Upper lobe of right lung (tissue), 1 donor: ENCODE measurements around the gene ELMOD1. TPM values are rescaled to one million over a fixed set of nuclear protein-coding genes. Genes with fewer than 3 reads are reported as not detected.
A peak's percentile ranks its signal among the peaks of the same experiment; 100 is the strongest.
"Not testable (repeated sequence)": the region's sequence is repeated elsewhere in the genome, so short reads cannot be mapped to it uniquely, and the experiment has no call there.

Experiments used
- ATAC-seq: fragments of 200-7000 bp; cut with Tn5 transposase; one replicate; pipeline ENCODE4 v1.9.1; 2020; ENCODE audit warnings: mild to moderate bottlenecking, moderate library complexity
- DNase-seq: peaks from one replicate; pipeline ENCODE4 v3.0.0-alpha.2; 2020
- H3K27ac ChIP-seq: fragments of 200-600 bp; one replicate; pipeline ENCODE4 v1.8.0; 2022
- H3K27me3 ChIP-seq: fragments of 200-600 bp; one replicate; pipeline ENCODE4 v1.8.0; 2022; ENCODE audit warnings: mild to moderate bottlenecking
- H3K36me3 ChIP-seq: fragments of 200-600 bp; one replicate; pipeline ENCODE4 v1.8.0; 2022
- H3K4me1 ChIP-seq: fragments of 200-600 bp; one replicate; pipeline ENCODE4 v1.8.0; 2022
- H3K4me3 ChIP-seq: fragments of 200-600 bp; one replicate; pipeline ENCODE4 v1.8.0; 2022; ENCODE audit warnings: mild to moderate bottlenecking
- H3K9me3 ChIP-seq: fragments of 200-600 bp; one replicate; pipeline ENCODE4 v1.8.0; 2022
- CTCF ChIP-seq: fragments of 200-600 bp; IDR thresholded peaks from one replicate; pipeline ENCODE4 v1.8.0; 2022; ENCODE audit warnings: antibody characterized with exemption
- intact Hi-C: fragments of 100-400 bp; cut with DNase I; formaldehyde crosslinking; loops from one replicate; pipeline ENCODE4 v1.11.0; 2022
- total RNA-seq: library from RNA; stranded (reverse); fragmentation: NEBNext Ultra II Directional; extraction: Animal tissue kit (Norgen Biotek cat#: 25700); gene quantifications from one replicate; pipeline ENCODE4 v1.2.1, GENCODE V29; 2021
- donor health status: DM: no; HTN: yes; CAD: no; lungs with severe emphysema.

The ELMOD1 gene
- total RNA-seq, 1 donor from 2014 or later, result 2.8 TPM

GRCh38 chr11:107565219-107565937 is 25.6 kb upstream of the ELMOD1 start, which contains the start of gene ALKBH8:
ALKBH8 (minus strand) TSS chr11:107565735; CDS start chr11:107560893, 4,842 bp downstream.
- ATAC-seq (peak; percentile 96), DNase-seq (peak; percentile 86)
- no peak for TF ChIP-seq CTCF
- H3K4me3 ChIP-seq, result peak within 1 kb of the TSS; percentile 85
- no peaks in the 10 kb centered on the region for H3K27me3 ChIP-seq
- peaks cover 24% of the 10 kb centered on the region for H3K4me1 ChIP-seq
- H3K27ac ChIP-seq, result peak within 1 kb of the TSS; percentile 83
- no peaks in the 10 kb centered on the region for H3K36me3 ChIP-seq
- intact Hi-C loops, result no loop called here
- H3K9me3 ChIP-seq, result no peaks in the 10 kb centered on the region

- Histone ChIP-seq H3K4me3 (peak overlapping the region; percentile 85), H3K4me1 (peaks cover 24% of the 10 kb centered on the region), H3K27ac (peak overlapping the region; percentile 83)
- intact Hi-C loops, DNase-seq, H3K36me3 ChIP-seq, ATAC-seq, H3K9me3 ChIP-seq, H3K27me3 ChIP-seq: not testable (repeated sequence)
Observed at GRCh38 chr11:107565955-107566501, 24.9 kb upstream of the ELMOD1 start.

GRCh38 chr11:107566569-107566968 is 24.4 kb upstream of the ELMOD1 start:
- peak overlapping the region; percentile 85 for H3K4me3 ChIP-seq
- H3K4me1 ChIP-seq, result peaks cover 24% of the 10 kb centered on the region
- H3K27ac ChIP-seq, result no peak overlapping the region
- TF ChIP-seq CTCF, result no peak
- no peaks in the 10 kb centered on the region for H3K27me3 ChIP-seq
- intact Hi-C loops, result no loop called here
- ATAC-seq (no peak), DNase-seq (no peak)
- H3K9me3 ChIP-seq, result no peaks in the 10 kb centered on the region
- no peaks in the 10 kb centered on the region for H3K36me3 ChIP-seq

- DNase-seq (no peak), ATAC-seq (no peak)
- intact Hi-C loops, result no loop called here
- H3K27me3 ChIP-seq, result no peaks in the 10 kb centered on the region
- no peaks in the 10 kb centered on the region for H3K36me3 ChIP-seq
- H3K4me1 ChIP-seq, result peaks cover 22% of the 10 kb centered on the region
- TF ChIP-seq CTCF, result no peak
- no peak overlapping the region for H3K27ac ChIP-seq
- no peak overlapping the region for H3K4me3 ChIP-seq
- H3K9me3 ChIP-seq, result no peaks in the 10 kb centered on the region
Observed at GRCh38 chr11:107567739-107568335, 23.1 kb upstream of the ELMOD1 start.

GRCh38 chr11:107570015-107570414 is 20.9 kb upstream of the ELMOD1 start:
- Histone ChIP-seq H3K36me3 (no peaks in the 10 kb centered on the region), H3K27ac (no peak overlapping the region), H3K4me1 (peaks cover 3% of the 10 kb centered on the region), H3K9me3 (no peaks in the 10 kb centered on the region), H3K27me3 (no peaks in the 10 kb centered on the region), H3K4me3 (no peak overlapping the region)
- DNase-seq (no peak), ATAC-seq (no peak)
- intact Hi-C loops, result no loop called here
- TF ChIP-seq CTCF, result no peak

- ATAC-seq (peak; percentile 31), DNase-seq (no peak)
- H3K36me3 ChIP-seq, result no peaks in the 10 kb centered on the region
- intact Hi-C loops, result no loop called here
- no peaks in the 10 kb centered on the region for H3K9me3 ChIP-seq
- no peak overlapping the region for H3K27ac ChIP-seq
- no peaks in the 10 kb centered on the region for H3K4me1 ChIP-seq
- TF ChIP-seq CTCF, result no peak
- no peaks in the 10 kb centered on the region for H3K27me3 ChIP-seq
- no peak overlapping the region for H3K4me3 ChIP-seq
Observed at GRCh38 chr11:107573438-107573837, 17.5 kb upstream of the ELMOD1 start.
